Suppressor macrophage treated with lipopolysaccharide for 1 hour (primary cell): Measurements from ENCODE around the gene THSD7A.
"Not testable (repeated sequence)": the region's sequence is repeated elsewhere in the genome, so short reads cannot be mapped to it uniquely, and the experiment has no call there.

Source experiments
- DNase-seq, 3 donors: peaks; one replicate each; pipeline ENCODE4 v3.0.0-alpha.2; 2020 to 2022

Gene THSD7A

DNA sequence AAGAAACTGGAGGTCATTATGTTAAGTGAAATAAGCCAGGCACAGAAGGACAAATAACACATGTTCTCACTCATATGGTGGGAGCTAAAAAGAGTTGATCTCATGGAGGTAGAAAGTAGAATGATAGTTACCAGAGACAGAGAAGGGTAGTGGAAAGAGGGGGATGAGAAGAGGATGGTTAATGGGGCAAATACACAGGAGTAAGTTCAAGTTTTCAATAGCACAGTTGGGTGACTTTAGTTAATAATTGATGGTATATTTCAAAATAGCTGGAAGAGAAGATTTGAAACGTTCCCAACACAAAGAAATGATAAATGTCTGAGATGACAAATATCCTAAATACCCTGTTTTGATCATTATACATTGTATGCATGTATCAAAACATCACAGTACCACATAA is 261.8 kb downstream of the THSD7A start:
- DNase-seq, result no peak

DNA sequence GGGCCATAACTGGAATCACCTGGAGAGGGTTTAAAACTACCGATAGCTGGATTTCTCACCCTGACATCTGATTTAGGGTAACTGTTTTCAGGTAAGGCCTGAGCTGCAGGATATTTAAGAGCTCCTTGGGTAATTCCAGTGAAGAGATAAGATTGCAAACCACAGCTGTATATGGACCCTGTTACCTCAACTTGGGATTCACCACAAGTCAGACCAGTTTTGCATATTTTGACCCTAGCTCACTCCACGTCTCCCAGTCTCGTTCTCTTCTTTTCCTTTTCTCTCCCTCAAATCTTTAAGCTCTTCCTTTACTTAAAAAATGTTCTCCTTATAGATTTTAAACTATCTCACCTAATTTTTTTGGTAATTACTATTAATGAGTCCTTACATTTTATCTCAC is 264.4 kb downstream of the THSD7A start:
- no peak for DNase-seq

DNA sequence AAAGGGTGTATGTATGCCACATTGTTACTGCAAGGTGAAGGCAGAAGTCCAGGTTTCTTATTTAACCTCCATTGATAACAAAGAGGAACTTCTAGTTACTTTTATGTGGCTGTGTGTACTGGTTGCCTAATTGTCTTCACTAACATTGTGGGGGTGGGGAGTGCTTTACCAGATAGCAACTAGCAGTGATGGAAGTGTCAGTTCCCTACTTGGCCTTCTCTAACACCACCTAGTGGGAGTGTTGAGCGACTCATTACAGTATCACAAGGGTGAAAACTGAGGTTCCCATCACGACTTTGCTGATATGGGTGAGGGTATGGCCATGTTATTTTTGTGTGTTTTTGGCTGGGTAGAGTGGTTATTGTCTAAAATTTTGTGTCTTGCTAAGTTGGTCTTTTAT is 274.4 kb downstream of the THSD7A start:
- DNase-seq, result peak; percentile 50 to 72 (median 65)

- no peak for DNase-seq
Observed at GRCh38 chr7:11552676-11553296, 279.2 kb downstream of the THSD7A start.

DNA sequence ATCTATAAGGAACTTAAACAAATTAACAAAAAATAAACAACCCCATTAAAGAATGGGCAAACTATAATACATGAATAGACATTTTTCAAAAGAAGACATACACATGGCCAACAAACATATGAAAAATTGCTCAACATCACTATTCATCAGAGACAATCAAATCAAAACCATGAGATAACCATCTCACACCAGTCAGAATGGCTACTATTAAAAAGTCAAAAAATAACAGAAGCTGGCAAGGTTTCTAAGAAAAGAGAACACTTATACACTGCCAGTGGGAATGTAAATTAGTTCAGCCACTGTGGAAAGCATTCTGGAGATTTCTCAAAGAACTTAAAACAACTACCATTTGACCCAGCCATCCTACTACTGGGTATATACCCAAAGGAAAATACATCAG is 280.5 kb downstream of the THSD7A start:
- DNase-seq, result no peak

GRCh38 chr7:11548532-11548931 is 283.5 kb downstream of the THSD7A start:
- no peak for DNase-seq

DNA sequence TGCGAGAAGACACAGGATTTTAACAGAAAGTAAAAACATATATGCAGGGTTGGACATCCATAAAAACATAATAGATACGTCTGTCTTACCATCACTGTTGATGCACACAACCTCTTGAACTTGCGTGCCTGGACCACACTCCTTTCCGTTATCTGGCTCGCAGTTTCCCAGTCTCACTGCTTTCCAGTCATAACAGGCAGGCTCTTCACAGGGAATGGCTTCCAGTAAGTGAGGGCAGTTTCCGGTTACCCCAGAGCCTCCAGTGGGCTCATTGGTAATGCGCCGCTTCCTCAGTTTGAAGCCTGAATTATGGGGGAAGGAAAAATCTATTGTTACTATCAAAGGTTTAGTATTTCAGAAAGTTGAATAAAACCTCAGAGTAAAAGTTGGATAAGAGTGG is 290.7 kb downstream of the THSD7A start:
- DNase-seq, result no peak

- DNase-seq, result peak; percentile 13 to 25 (median 17)
Observed at GRCh38 chr7:11540271-11540761, 291.7 kb downstream of the THSD7A start.

- peak; percentile 27 to 47 (median 37) for DNase-seq
Observed at GRCh38 chr7:11539853-11540252, 292.1 kb downstream of the THSD7A start.

GRCh38 chr7:11538751-11539299 is 293.2 kb downstream of the THSD7A start:
- no peak for DNase-seq

- DNase-seq, result no peak
Observed at GRCh38 chr7:11533229-11533820, 298.7 kb downstream of the THSD7A start.

DNA sequence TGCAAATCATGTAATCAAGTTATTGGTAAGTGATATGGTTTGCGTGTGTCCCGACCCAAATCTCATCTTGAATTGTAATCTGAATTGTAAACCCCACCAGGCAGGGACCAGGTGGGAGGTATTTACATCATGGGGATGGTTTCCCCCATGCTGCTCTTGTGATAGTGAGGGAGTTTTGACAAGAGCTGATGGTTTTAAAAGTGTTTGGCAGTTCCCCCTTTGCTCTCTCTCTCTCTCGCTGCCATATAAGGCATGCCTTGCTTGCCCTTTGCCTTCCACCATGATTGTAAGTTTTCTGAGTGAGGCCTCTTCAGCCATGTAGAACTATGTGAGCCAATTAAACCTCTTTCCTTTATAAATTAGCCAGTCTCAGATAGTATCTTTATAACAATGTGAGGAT is 302.6 kb downstream of the THSD7A start:
- no peak for DNase-seq

DNA sequence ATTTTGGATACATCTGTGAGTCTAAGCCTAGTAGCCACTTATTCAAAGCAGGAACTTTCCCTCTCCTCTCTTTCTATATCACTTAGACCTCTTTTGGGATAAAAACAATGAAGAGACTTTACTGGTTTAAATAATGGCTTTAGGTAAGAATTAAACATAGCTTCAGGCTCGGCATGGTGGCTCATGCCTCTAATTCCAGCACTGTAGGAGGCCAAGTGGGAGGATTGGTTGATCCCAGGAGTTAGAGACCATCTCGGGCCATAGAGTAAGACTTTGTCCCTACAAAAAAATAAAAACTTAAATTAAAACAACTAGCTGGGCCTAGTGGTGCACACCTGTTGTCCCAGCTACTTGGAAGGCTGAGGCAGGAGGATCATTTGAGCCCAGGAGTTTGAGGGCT is 304.3 kb downstream of the THSD7A start:
- DNase-seq, result no peak

DNA sequence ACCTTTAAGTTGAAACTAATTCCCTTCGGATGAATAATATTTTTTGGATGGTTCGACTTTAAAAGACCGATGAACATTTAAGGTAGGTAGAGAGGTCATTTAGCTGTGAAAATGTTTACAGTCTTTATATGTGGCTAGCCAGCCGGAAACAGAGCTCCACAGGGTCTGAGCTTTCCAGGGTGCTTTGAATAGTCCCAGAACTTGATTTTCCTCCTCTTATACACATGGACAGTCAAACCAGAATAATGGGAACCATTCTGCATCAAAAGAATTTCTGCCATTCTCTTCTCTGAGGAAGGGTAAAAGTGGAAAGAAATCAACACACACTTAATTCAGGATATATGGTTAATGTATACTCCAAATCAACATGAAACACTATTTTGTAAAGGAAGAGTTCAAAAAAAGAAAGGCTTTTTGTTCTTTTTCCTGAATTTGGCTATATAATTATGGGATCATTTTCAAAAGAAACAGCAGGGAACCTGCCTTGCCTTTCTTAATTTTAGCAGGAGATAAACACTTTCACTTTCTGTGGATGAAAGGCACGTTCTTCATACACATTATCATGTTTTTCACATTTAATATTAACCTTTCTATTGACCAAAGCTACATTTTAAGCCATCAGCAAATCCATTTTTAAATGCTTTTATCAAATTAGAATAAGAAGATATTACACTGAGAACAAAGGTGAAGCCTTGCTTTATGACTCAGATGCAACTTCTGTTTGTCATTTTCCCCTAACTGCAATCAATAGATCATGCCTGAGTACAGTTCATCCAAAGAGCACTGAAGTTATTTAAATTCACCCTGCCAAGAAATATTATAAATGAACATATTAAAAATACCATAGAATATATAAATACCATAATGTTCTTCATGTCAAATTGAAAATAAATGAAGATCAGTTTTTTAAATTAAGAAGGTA is 307.3 kb downstream of the THSD7A start:
- DNase-seq, result no peak

DNA sequence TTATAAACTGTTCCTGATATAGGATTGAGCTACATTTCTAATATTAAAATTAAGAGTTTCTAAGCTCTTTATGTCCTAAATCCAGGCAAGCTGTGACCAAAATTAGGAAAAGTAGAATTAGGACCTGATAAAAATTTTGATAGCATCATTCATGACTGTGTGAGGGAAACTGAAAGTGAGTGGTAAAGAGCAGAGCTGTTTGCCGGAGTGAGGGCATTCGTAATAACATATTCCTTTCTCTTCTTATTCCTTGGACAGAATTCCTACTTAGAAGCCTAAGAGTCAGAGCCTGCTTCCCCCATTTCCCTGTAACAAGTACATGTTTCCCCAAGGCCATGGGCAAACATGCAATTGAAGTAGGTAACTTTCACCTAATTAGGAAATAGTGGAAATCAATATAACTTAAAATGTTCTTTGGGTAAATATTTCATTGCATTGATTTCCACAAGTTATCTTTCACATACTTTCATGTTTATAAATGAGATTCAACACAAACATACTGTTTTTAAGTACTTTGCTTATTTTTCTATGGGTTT is 310.0 kb downstream of the THSD7A start:
- not testable (repeated sequence) for DNase-seq

GRCh38 chr7:11517853-11518252 is 314.1 kb downstream of the THSD7A start:
- DNase-seq, result no peak

DNA sequence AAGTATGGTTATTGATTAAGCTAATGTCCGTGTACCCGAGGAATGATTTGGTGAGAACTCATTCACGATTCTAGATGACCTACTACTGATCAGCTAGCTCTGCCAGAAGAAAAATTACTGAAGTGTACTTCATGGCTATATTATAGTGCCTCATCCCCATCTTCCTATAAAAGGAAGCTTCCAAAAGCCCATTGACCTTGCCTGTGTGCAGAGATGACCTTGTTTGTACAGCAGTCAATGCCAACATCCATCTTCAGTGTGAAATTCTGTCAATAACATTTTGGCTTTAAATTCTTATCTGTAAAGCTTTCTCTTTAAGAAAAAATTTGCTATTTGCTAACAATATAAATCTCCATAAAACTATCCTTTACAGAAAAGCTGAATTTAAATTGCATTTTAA is 315.7 kb downstream of the THSD7A start:
- DNase-seq, result no peak

GRCh38 chr7:11513460-11513859 is 318.5 kb downstream of the THSD7A start:
- DNase-seq, result no peak

DNA sequence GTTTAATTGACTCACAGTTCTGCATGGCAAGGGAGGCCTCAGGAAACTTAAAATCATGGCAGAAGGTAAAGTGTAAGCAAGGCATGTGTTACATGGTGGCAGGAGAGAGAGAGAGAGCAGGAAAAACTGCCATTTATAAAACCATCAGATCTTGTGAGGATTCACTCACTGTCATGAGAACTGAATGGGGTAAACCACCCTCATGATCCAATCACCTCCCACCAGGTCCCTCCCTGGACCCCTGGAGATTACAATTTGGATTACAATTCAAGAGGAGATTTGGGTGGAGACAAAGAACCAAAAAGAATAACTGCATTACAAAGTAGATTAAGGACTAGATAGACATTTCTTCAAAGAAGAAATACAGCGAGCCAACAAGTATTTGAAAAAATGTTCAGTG is 324.1 kb downstream of the THSD7A start:
- no peak for DNase-seq

DNA sequence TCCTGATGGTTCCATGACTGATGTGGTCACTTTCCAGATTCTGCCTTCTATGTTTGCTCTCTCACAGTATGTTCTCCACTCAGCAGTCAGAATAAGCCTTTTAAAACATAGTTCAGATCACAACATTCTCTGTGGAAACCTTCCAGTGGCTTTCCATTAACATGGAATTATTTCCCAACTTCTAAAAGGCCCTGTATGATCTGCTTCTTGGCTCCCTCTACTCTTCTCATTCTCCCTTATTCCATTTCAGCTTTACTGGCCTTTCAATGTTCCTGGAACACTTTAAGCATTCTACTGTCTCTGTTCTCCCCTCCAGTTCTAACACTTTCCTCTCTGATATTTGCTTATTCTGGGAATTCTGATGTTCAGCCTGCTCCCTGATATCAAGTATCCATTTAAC is 325.6 kb downstream of the THSD7A start:
- no peak for DNase-seq

DNA sequence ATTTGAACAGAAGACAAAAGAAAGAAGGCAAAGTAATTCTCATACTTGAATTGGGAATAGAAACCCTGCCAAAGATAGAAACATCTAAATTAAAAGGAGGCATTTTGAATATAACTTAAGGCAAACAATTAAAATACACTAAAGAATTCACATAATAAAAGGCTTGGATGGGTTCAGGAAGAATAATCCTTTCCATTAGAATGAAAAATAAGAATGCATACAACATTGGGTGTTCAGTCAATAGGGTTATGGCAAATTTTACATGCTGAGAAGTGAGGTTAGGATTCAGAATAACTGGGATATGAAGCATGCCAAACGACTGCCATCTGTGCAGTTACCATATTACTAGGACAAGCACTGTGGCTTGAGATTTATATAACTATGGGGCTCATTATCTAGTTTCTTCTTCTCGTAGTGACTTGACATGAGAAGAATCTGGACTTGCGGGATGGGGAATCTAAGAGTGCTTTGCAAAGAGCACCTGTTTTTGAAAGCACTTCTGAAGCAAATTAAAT is 326.5 kb downstream of the THSD7A start:
- no peak for DNase-seq

DNA sequence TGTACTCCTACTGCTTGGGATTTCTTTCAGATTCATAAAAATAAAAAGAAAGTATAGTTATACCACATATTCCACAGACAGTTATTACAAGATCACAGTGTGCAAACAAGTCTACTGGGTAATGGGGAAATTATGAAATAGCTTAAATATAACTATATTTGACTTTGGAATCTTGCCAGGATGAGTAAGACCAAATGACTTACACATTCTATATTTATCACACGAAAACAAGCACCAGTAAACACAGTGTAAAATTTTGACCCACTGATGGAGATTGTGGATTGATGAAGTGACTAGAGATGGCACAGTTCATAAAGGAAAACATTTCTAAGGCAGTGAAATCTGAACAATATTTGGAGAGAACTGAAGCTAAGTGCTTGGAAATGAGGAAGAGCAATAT is 339.7 kb downstream of the THSD7A start:
- DNase-seq, result peak; percentile 41 to 86 (median 86)

GRCh38 chr7:11491811-11492210 is 340.2 kb downstream of the THSD7A start:
- DNase-seq, result no peak
